ENCODE data around the gene GSTO1. TPM values are rescaled to one million over a fixed set of nuclear protein-coding genes. Genes with fewer than 3 reads are reported as not detected.

The GSTO1 gene
- total and polyA plus RNA-seq, 9 of the 15 experiments (the other 6 are each of a cell fraction or from before 2014, with no cell fraction given), result 136 to 592 (median 237) TPM

MicroRNAs encoded within 50 kb of the gene (microRNA counts, 767-probe panel; counts per million panel counts)
- not detected for microRNA hsa-miR-609

Small RNAs within 50 kb of the gene (microRNA-seq; reads per million reads assigned to microRNA genes)
- gene MIR4482 (ENCODE audit: borderline microRNAs expressed), result not detected
- gene MIR609 (ENCODE audit: borderline microRNAs expressed), result not detected

Small RNAs within 50 kb of the gene (small RNA-seq; reads per million reads assigned to genes)
- gene MIR4482 (not detected), gene MIR609 (not detected)

Other genes with a start within 250 kb of the GSTO1 start
- not detected in 2 replicates for gene COL17A1, start 169.0 kb upstream of the GSTO1 start, total RNA-seq (2014; rRNA removed)
- gene COL17A1, start 169.0 kb upstream of the GSTO1 start, total RNA-seq (2014; rRNA removed; fragmentation: Illumina TruSeq; extraction: Trizol), result not detected in 2 replicates
- gene COL17A1, start 169.0 kb upstream of the GSTO1 start, total RNA-seq (2015; rRNA removed; fragmentation: Illumina TruSeq; extraction: Trizol), result not detected in 2 replicates
- gene COL17A1, start 169.0 kb upstream of the GSTO1 start, total RNA-seq (2021), result 0.29 TPM in 1 of 2 replicates, not detected in the other
- gene COL17A1, start 169.0 kb upstream of the GSTO1 start, polyA plus RNA-seq (2011; rRNA removed), result not detected in 2 replicates
- gene COL17A1, start 169.0 kb upstream of the GSTO1 start, polyA plus RNA-seq (2014; fragmentation: Illumina TruSeq; extraction: Trizol), result not detected in 2 replicates
- gene COL17A1, start 169.0 kb upstream of the GSTO1 start, polyA plus RNA-seq (2014; fragmentation: Nextera tagmentation; extraction: Ambion mirVana), result not detected
- not detected in 2 replicates for gene COL17A1, start 169.0 kb upstream of the GSTO1 start, polyA plus RNA-seq (2014; rRNA removed)
- 4.3 and 4.5 TPM in 2 replicates for gene SFR1, start 132.7 kb upstream of the GSTO1 start, total RNA-seq (2014; rRNA removed)
- 11.2 and 12.7 TPM in 2 replicates for gene SFR1, start 132.7 kb upstream of the GSTO1 start, total RNA-seq (2014; rRNA removed; fragmentation: Illumina TruSeq; extraction: Trizol)
- gene SFR1, start 132.7 kb upstream of the GSTO1 start, total RNA-seq (2015; rRNA removed; fragmentation: Illumina TruSeq; extraction: Trizol), result 8.1 and 9.1 TPM in 2 replicates
- 6.7 and 6.8 TPM in 2 replicates for gene SFR1, start 132.7 kb upstream of the GSTO1 start, total RNA-seq (2021)
- gene SFR1, start 132.7 kb upstream of the GSTO1 start, polyA plus RNA-seq (2011; rRNA removed), result 4.2 and 8.3 TPM in 2 replicates
- 7.8 and 10.3 TPM in 2 replicates for gene SFR1, start 132.7 kb upstream of the GSTO1 start, polyA plus RNA-seq (2014; fragmentation: Illumina TruSeq; extraction: Trizol)
- 10 to 100 TPM; 17.8 to 18.7 TPM for gene SFR1, start 132.7 kb upstream of the GSTO1 start, polyA plus RNA-seq (2014; fragmentation: Nextera tagmentation; extraction: Ambion mirVana)
- gene SFR1, start 132.7 kb upstream of the GSTO1 start, polyA plus RNA-seq (2014; rRNA removed), result 8.0 and 8.6 TPM in 2 replicates
- gene CFAP43, start 22.5 kb upstream of the GSTO1 start, total RNA-seq (2014; rRNA removed), result 0.09 and 0.20 TPM in 2 replicates
- gene CFAP43, start 22.5 kb upstream of the GSTO1 start, total RNA-seq (2014; rRNA removed; fragmentation: Illumina TruSeq; extraction: Trizol), result 0.10 and 0.11 TPM in 2 replicates
- 0.11 and 0.15 TPM in 2 replicates for gene CFAP43, start 22.5 kb upstream of the GSTO1 start, total RNA-seq (2015; rRNA removed; fragmentation: Illumina TruSeq; extraction: Trizol)
- 0.16 and 0.20 TPM in 2 replicates for gene CFAP43, start 22.5 kb upstream of the GSTO1 start, total RNA-seq (2021)
- gene CFAP43, start 22.5 kb upstream of the GSTO1 start, polyA plus RNA-seq (2011; rRNA removed), result 0.43 and 0.86 TPM in 2 replicates
- gene CFAP43, start 22.5 kb upstream of the GSTO1 start, polyA plus RNA-seq (2014; fragmentation: Illumina TruSeq; extraction: Trizol), result 0.09 TPM in 1 of 2 replicates, not detected in the other
- under 1 TPM in 1 of 2 experiments, not detected in 1; 0.07 TPM for gene CFAP43, start 22.5 kb upstream of the GSTO1 start, polyA plus RNA-seq (2014; fragmentation: Nextera tagmentation; extraction: Ambion mirVana)
- gene CFAP43, start 22.5 kb upstream of the GSTO1 start, polyA plus RNA-seq (2014; rRNA removed), result 0.04 and 0.54 TPM in 2 replicates
- gene GSTO2, start 14.3 kb downstream of the GSTO1 start, total RNA-seq (2014; rRNA removed), result 0.18 and 0.33 TPM in 2 replicates
- 0.29 and 0.45 TPM in 2 replicates for gene GSTO2, start 14.3 kb downstream of the GSTO1 start, total RNA-seq (2014; rRNA removed; fragmentation: Illumina TruSeq; extraction: Trizol)
- gene GSTO2, start 14.3 kb downstream of the GSTO1 start, total RNA-seq (2015; rRNA removed; fragmentation: Illumina TruSeq; extraction: Trizol), result 0.30 and 0.40 TPM in 2 replicates
- gene GSTO2, start 14.3 kb downstream of the GSTO1 start, total RNA-seq (2021), result 0.96 and 1.4 TPM in 2 replicates
- 0.74 and 1.8 TPM in 2 replicates for gene GSTO2, start 14.3 kb downstream of the GSTO1 start, polyA plus RNA-seq (2011; rRNA removed)
- gene GSTO2, start 14.3 kb downstream of the GSTO1 start, polyA plus RNA-seq (2014; fragmentation: Illumina TruSeq; extraction: Trizol), result 0.40 and 0.78 TPM in 2 replicates
- gene GSTO2, start 14.3 kb downstream of the GSTO1 start, polyA plus RNA-seq (2014; fragmentation: Nextera tagmentation; extraction: Ambion mirVana), result 1 to 10 TPM in 1 of 2 experiments, under 1 TPM in 1; 0.90 to 1.0 TPM
- 1.1 and 1.7 TPM in 2 replicates for gene GSTO2, start 14.3 kb downstream of the GSTO1 start, polyA plus RNA-seq (2014; rRNA removed)
- gene ITPRIP, start 83.6 kb downstream of the GSTO1 start, total RNA-seq (2014; rRNA removed), result 11.1 and 14.2 TPM in 2 replicates
- 5.1 and 5.5 TPM in 2 replicates for gene ITPRIP, start 83.6 kb downstream of the GSTO1 start, total RNA-seq (2014; rRNA removed; fragmentation: Illumina TruSeq; extraction: Trizol)
- 5.2 and 5.4 TPM in 2 replicates for gene ITPRIP, start 83.6 kb downstream of the GSTO1 start, total RNA-seq (2015; rRNA removed; fragmentation: Illumina TruSeq; extraction: Trizol)
- 27.0 and 28.5 TPM in 2 replicates for gene ITPRIP, start 83.6 kb downstream of the GSTO1 start, total RNA-seq (2021)
- 10.9 and 13.3 TPM in 2 replicates for gene ITPRIP, start 83.6 kb downstream of the GSTO1 start, polyA plus RNA-seq (2011; rRNA removed)
- gene ITPRIP, start 83.6 kb downstream of the GSTO1 start, polyA plus RNA-seq (2014; fragmentation: Illumina TruSeq; extraction: Trizol), result 17.8 and 18.5 TPM in 2 replicates
- gene ITPRIP, start 83.6 kb downstream of the GSTO1 start, polyA plus RNA-seq (2014; fragmentation: Nextera tagmentation; extraction: Ambion mirVana), result 1 to 10 TPM; 4.4 to 4.9 TPM
- gene ITPRIP, start 83.6 kb downstream of the GSTO1 start, polyA plus RNA-seq (2014; rRNA removed), result 12.9 and 15.3 TPM in 2 replicates
- gene CFAP58, start 98.9 kb downstream of the GSTO1 start, total RNA-seq (2014; rRNA removed), result 0.45 and 2.0 TPM in 2 replicates
- gene CFAP58, start 98.9 kb downstream of the GSTO1 start, total RNA-seq (2014; rRNA removed; fragmentation: Illumina TruSeq; extraction: Trizol), result 0.98 and 1.2 TPM in 2 replicates
- gene CFAP58, start 98.9 kb downstream of the GSTO1 start, total RNA-seq (2015; rRNA removed; fragmentation: Illumina TruSeq; extraction: Trizol), result 0.54 and 0.68 TPM in 2 replicates
- gene CFAP58, start 98.9 kb downstream of the GSTO1 start, total RNA-seq (2021), result 0.60 and 0.69 TPM in 2 replicates
- 0.62 and 1.2 TPM in 2 replicates for gene CFAP58, start 98.9 kb downstream of the GSTO1 start, polyA plus RNA-seq (2011; rRNA removed)
- gene CFAP58, start 98.9 kb downstream of the GSTO1 start, polyA plus RNA-seq (2014; fragmentation: Illumina TruSeq; extraction: Trizol), result 0.71 and 0.72 TPM in 2 replicates
- gene CFAP58, start 98.9 kb downstream of the GSTO1 start, polyA plus RNA-seq (2014; fragmentation: Nextera tagmentation; extraction: Ambion mirVana), result under 1 TPM; 0.08 to 0.52 TPM
- gene CFAP58, start 98.9 kb downstream of the GSTO1 start, polyA plus RNA-seq (2014; rRNA removed), result 0.42 and 1.0 TPM in 2 replicates